GM12878 (cell line): Measurements from ENCODE around the gene HIVEP2. TPM values are rescaled to one million over a fixed set of nuclear protein-coding genes. Genes with fewer than 3 reads are reported as not detected.

ENCODE experiments used
- ASH2L ChIP-seq: fragments of 300-600, 200-600 bp; sonication (generic); IDR thresholded peaks from 2 replicates; pipeline ENCODE4 v1.6.1; 2017; ENCODE audit warnings: low read depth, mild to moderate bottlenecking, borderline replicate concordance
- CHD2 ChIP-seq: IDR thresholded peaks from 2 replicates; pipeline ENCODE4 v1.6.1; 2011; ENCODE audit warnings: low read depth, low read length, improper control_type of control experiment, borderline replicate concordance
- FOXK2 ChIP-seq: fragments of 450-650 bp; IDR thresholded peaks from 2 replicates; pipeline ENCODE4 v1.6.1; 2017; ENCODE audit warnings: mild to moderate bottlenecking, moderate library complexity
- GABPA ChIP-seq: IDR thresholded peaks from 2 replicates; pipeline ENCODE4 v1.6.1; 2014; ENCODE audit warnings: antibody characterized with exemption, low read depth, mild to moderate bottlenecking, inconsistent platforms
- HCFC1 ChIP-seq: fragments of 150-350 bp; IDR thresholded peaks from 2 replicates; pipeline ENCODE4 v1.6.1; 2014; ENCODE audit warnings: low read length
- IRF3 ChIP-seq: fragments of 450-650 bp; IDR thresholded peaks from 2 replicates; pipeline ENCODE4 v1.6.1; 2014; ENCODE audit warnings: mild to moderate bottlenecking
- MEF2A ChIP-seq: IDR thresholded peaks from 2 replicates; pipeline ENCODE4 v1.6.1; 2011; ENCODE audit warnings: low read depth, mild to moderate bottlenecking, low read length, moderate library complexity; ENCODE audit not compliant: insufficient read depth
- MYB ChIP-seq: fragments of 150-350 bp; IDR thresholded peaks from 2 replicates; pipeline ENCODE4 v1.6.1; 2014; ENCODE audit warnings: mild to moderate bottlenecking, low read depth, low read length, borderline replicate concordance
- POLR2A ChIP-seq: IDR thresholded peaks from 2 replicates; pipeline ENCODE4 v1.6.1; 2011; ENCODE audit warnings: low read depth, mild to moderate bottlenecking, low read length
- PRDM15 ChIP-seq: fragments of 450-650 bp; formaldehyde crosslinking; IDR thresholded peaks from 2 replicates; pipeline ENCODE4 v1.4.0; 2020; ENCODE audit warnings: mild to moderate bottlenecking, moderate library complexity
- RB1 ChIP-seq: fragments of 450-650 bp; formaldehyde crosslinking; IDR thresholded peaks from 2 replicates; pipeline ENCODE4 v1.6.1; 2017; ENCODE audit warnings: mild to moderate bottlenecking, borderline replicate concordance
- RCOR1 ChIP-seq: conservative IDR thresholded peaks from 2 replicates; pipeline ENCODE4 v1.6.1; 2012; ENCODE audit warnings: low read depth, low read length, improper control_type of control experiment
- SIX5 ChIP-seq: IDR thresholded peaks from 2 replicates; pipeline ENCODE4 v1.6.1; 2011; ENCODE audit warnings: mild to moderate bottlenecking, low read depth, low read length, moderate library complexity; ENCODE audit not compliant: severe bottlenecking
- SRF ChIP-seq, 2 experiments: IDR thresholded peaks; 2 replicates each; pipeline ENCODE4 v1.6.1; 2011; ENCODE audit warnings: low read depth in 2 of 2, low read length in 2 of 2, mild to moderate bottlenecking in 1 of 2, moderate library complexity in 1 of 2
- SUZ12 ChIP-seq: fragments of 200-600 bp; sonication (generic); IDR thresholded peaks from one replicate; pipeline ENCODE4 v1.6.1; 2018; ENCODE audit warnings: antibody characterized with exemption, mild to moderate bottlenecking; ENCODE audit not compliant: unreplicated experiment
- TBL1XR1 ChIP-seq: IDR thresholded peaks from 2 replicates; pipeline ENCODE4 v1.6.1; 2012; ENCODE audit warnings: low read depth, low read length, improper control_type of control experiment
- TCF12 ChIP-seq: IDR thresholded peaks from 2 replicates; pipeline ENCODE4 v1.6.1; 2011; ENCODE audit warnings: low read depth, mild to moderate bottlenecking, low read length
- ZNF592 ChIP-seq: fragments of 450-650 bp; IDR thresholded peaks from 2 replicates; pipeline ENCODE4 v1.6.1; 2017; ENCODE audit warnings: mild to moderate bottlenecking, moderate library complexity
- ZNF622 ChIP-seq: fragments of 450-650 bp; IDR thresholded peaks from 2 replicates; pipeline ENCODE4 v1.6.1; 2017; ENCODE audit warnings: mild to moderate bottlenecking, inconsistent platforms
- ZSCAN29 ChIP-seq: fragments of 450-650 bp; IDR thresholded peaks from 2 replicates; pipeline ENCODE4 v1.6.1; 2017; ENCODE audit warnings: mild to moderate bottlenecking, moderate library complexity
- ZZZ3 ChIP-seq: IDR thresholded peaks from 2 replicates; pipeline ENCODE4 v1.6.1; 2011; ENCODE audit warnings: low read depth; ENCODE audit not compliant: control insufficient read depth, insufficient read length
- polyA plus RNA-seq, 11 experiments: library from polyadenylated mRNA; depleted of rRNA in 4 of 11; unstranded in 6 of 11; stranded (reverse) in 5 of 11; fragments of >200 nt; fragmentation: Nextera tagmentation in 4 of 11; fragmentation: Illumina TruSeq in 1 of 11; extraction: Ambion mirVana in 4 of 11; extraction: Trizol in 1 of 11; gene quantifications; 1 replicate in 1 of 11; 2 replicates in 10 of 11; pipeline versions ENCODE4 v1.2.1 to v1.2.3, GENCODE V29; 2011 to 2016; ENCODE audit warnings: inconsistent platforms in 2 of 11, missing spikeins in 2 of 11, low read depth in 1 of 11
- total RNA-seq, 4 experiments: library from RNA; depleted of rRNA in 3 of 4; stranded (reverse); fragments of >200 nt in 3 of 4; fragmentation: Illumina TruSeq in 1 of 4; extraction: Trizol in 1 of 4; gene quantifications; 2 replicates each; pipeline versions ENCODE4 v1.2.1 to v1.2.3, GENCODE V29; 2013 to 2021

HIVEP2 gene
- total and polyA plus RNA-seq, 10 of the 15 experiments (the other 5 are each of a cell fraction or from before 2014, with no cell fraction given) = 1.2 to 15.7 (median 10.2) TPM

GRCh38 chr6:142946924-142947713 lies 2.1 kb upstream of the HIVEP2 start (continued):
- TF ChIP-seq IRF3 (no peak), ZZZ3 (no peak), SRF (IDR thresholded peaks at IDR 0.05; ENCODE audit: low read depth in 2 of 2, low read length in 2 of 2) (no peak), HCFC1 (no peak), ASH2L (0 out of 2 replicates have a peak, but pooled peaks have one; percentile 7), TBL1XR1 (peak; percentile 93), CHD2 (peak; percentile 41; the same call in 1 of the 2 replicates), SUZ12 (no peak), MEF2A (peak; percentile 38; the same call in 1 of the 2 replicates), TCF12 (peak; percentile 84), MYB (no peak), SIX5 (no peak), FOXK2 (peak; percentile 83), PRDM15 (CRISPR knock-in tag) (no peak), RCOR1 (0 out of 2 replicates have a peak, but pooled peaks have one; percentile 20), GABPA (no peak; the same call in 1 of the 2 replicates), ZNF592 (peak; percentile 19; the same call in 1 of the 2 replicates), POLR2A (peak; percentile 84), ZNF622 (no peak), ZSCAN29 (peak; percentile 14; the same call in 1 of the 2 replicates), RB1 (peak; percentile 75; the same call in 1 of the 2 replicates)
